Mucosa of rectum (tissue), 2 donors: Measurements from ENCODE around the gene TSC22D3.
A peak's percentile ranks its signal among the peaks of the same experiment; 100 is the strongest.

Source experiments
- H3K27ac ChIP-seq, 2 donors: one replicate each; pipeline ENCODE4 v1.7.0; 2013; ENCODE audit warnings: inconsistent platforms in 2 of 2, low read depth in 2 of 2, low read length in 2 of 2
- H3K27me3 ChIP-seq, 2 donors: one replicate each; pipeline ENCODE4 v1.7.0; 2013; ENCODE audit warnings: low read length in 2 of 2; ENCODE audit not compliant: control insufficient read depth in 2 of 2, insufficient read depth in 2 of 2
- H3K36me3 ChIP-seq, 2 donors: one replicate each; pipeline ENCODE4 v1.7.0; 2013; ENCODE audit warnings: low read length in 2 of 2; ENCODE audit not compliant: control insufficient read depth in 2 of 2, insufficient read depth in 2 of 2
- H3K4me1 ChIP-seq, 2 donors: one replicate each; pipeline ENCODE4 v1.7.0; 2013; ENCODE audit warnings: low read length in 2 of 2, mild to moderate bottlenecking in 1 of 2; ENCODE audit not compliant: control insufficient read depth in 2 of 2, insufficient read depth in 2 of 2
- H3K4me3 ChIP-seq, 2 donors: one replicate each; pipeline ENCODE4 v1.7.0; 2013; ENCODE audit warnings: low read length in 2 of 2
- H3K9ac ChIP-seq, 2 donors: one replicate each; pipeline ENCODE4 v1.7.0; 2013; ENCODE audit warnings: low read length in 2 of 2, low read depth in 1 of 2, mild to moderate bottlenecking in 1 of 2
- H3K9me3 ChIP-seq, 2 donors: one replicate each; pipeline ENCODE4 v1.7.0; 2013; ENCODE audit warnings: low read length in 2 of 2; ENCODE audit not compliant: control insufficient read depth in 2 of 2
- donor health status: healthy.
- donor health status: Normal muscosa, but diverticular disease.

TSC22D3 gene

GRCh38 chrX:107744868-107745267, 30.7 kb downstream of the TSC22D3 start:
- Histone ChIP-seq H3K4me3 (no peak overlapping the region), H3K9ac (no peak overlapping the region), H3K27me3 (no peaks in the 10 kb centered on the region), H3K4me1 (peaks cover 19 to 26% of the 10 kb centered on the region in 2 donors), H3K9me3 (no peaks in the 10 kb centered on the region), H3K27ac (no peak overlapping the region), H3K36me3 (no peaks in the 10 kb centered on the region)

GRCh38 chrX:107743995-107744394, 31.6 kb downstream of the TSC22D3 start:
- Histone ChIP-seq H3K9ac (no peak overlapping the region), H3K4me1 (peaks cover 19 to 26% of the 10 kb centered on the region in 2 donors), H3K4me3 (no peak overlapping the region), H3K9me3 (no peaks in the 10 kb centered on the region), H3K27ac (no peak overlapping the region), H3K27me3 (no peaks in the 10 kb centered on the region), H3K36me3 (no peaks in the 10 kb centered on the region)

- Histone ChIP-seq H3K27me3 (no peaks in the 10 kb centered on the region), H3K36me3 (no peaks in the 10 kb centered on the region), H3K9ac (peak overlapping the region; percentile 5 to 52), H3K4me3 (peak overlapping the region; percentile 61 to 63), H3K27ac (peak overlapping the region; percentile 86 to 92), H3K9me3 (no peaks in the 10 kb centered on the region), H3K4me1 (peaks cover 19 to 25% of the 10 kb centered on the region in 2 donors)
Measured at GRCh38 chrX:107742700-107743191, 32.8 kb downstream of the TSC22D3 start.

- H3K9ac ChIP-seq, result peak overlapping the region in 1 of 2 donors; percentile 55
- no peaks in the 10 kb centered on the region for H3K9me3 ChIP-seq
- peak overlapping the region; percentile 42 to 61 for H3K4me3 ChIP-seq
- peak overlapping the region; percentile 80 to 86 for H3K27ac ChIP-seq
- peaks cover 19 to 23% of the 10 kb centered on the region in 2 donors for H3K4me1 ChIP-seq
- no peaks in the 10 kb centered on the region for H3K27me3 ChIP-seq
- H3K36me3 ChIP-seq, result no peaks in the 10 kb centered on the region
Measured at GRCh38 chrX:107741404-107741790, 34.2 kb downstream of the TSC22D3 start.

- Histone ChIP-seq H3K27ac (no peak overlapping the region), H3K27me3 (peaks cover 0 to 2% of the 10 kb centered on the region in 2 donors), H3K9ac (no peak overlapping the region), H3K4me1 (peaks cover 19 to 23% of the 10 kb centered on the region in 2 donors), H3K9me3 (no peaks in the 10 kb centered on the region), H3K4me3 (no peak overlapping the region), H3K36me3 (no peaks in the 10 kb centered on the region)
Measured at GRCh38 chrX:107739541-107739940, 36.0 kb downstream of the TSC22D3 start.

- no peaks in the 10 kb centered on the region for H3K36me3 ChIP-seq
- no peak overlapping the region for H3K9ac ChIP-seq
- peaks cover 19 to 23% of the 10 kb centered on the region in 2 donors for H3K4me1 ChIP-seq
- peaks cover 0 to 2% of the 10 kb centered on the region in 2 donors for H3K27me3 ChIP-seq
- H3K27ac ChIP-seq, result no peak overlapping the region
- H3K4me3 ChIP-seq, result no peak overlapping the region
- H3K9me3 ChIP-seq, result no peaks in the 10 kb centered on the region
Measured at GRCh38 chrX:107738768-107739167, 36.8 kb downstream of the TSC22D3 start.

GRCh38 chrX:107738272-107738671, 37.3 kb downstream of the TSC22D3 start:
- Histone ChIP-seq H3K9me3 (no peaks in the 10 kb centered on the region), H3K27ac (no peak overlapping the region), H3K27me3 (peaks cover 0 to 2% of the 10 kb centered on the region in 2 donors), H3K4me3 (no peak overlapping the region), H3K4me1 (peaks cover 17 to 20% of the 10 kb centered on the region in 2 donors), H3K36me3 (no peaks in the 10 kb centered on the region), H3K9ac (no peak overlapping the region)

- Histone ChIP-seq H3K27me3 (peaks cover 0 to 2% of the 10 kb centered on the region in 2 donors), H3K27ac (no peak overlapping the region), H3K36me3 (no peaks in the 10 kb centered on the region), H3K4me3 (no peak overlapping the region), H3K9me3 (no peaks in the 10 kb centered on the region), H3K4me1 (peaks cover 9% of the 10 kb centered on the region in 2 donors), H3K9ac (no peak overlapping the region)
Measured at GRCh38 chrX:107736781-107737531, 38.6 kb downstream of the TSC22D3 start.

GRCh38 chrX:107734646-107735045, 40.9 kb downstream of the TSC22D3 start:
- Histone ChIP-seq H3K9ac (no peak overlapping the region), H3K36me3 (no peaks in the 10 kb centered on the region), H3K9me3 (no peaks in the 10 kb centered on the region), H3K4me1 (peaks cover 5% of the 10 kb centered on the region in 2 donors), H3K27ac (no peak overlapping the region), H3K4me3 (no peak overlapping the region), H3K27me3 (peaks cover 0 to 2% of the 10 kb centered on the region in 2 donors)

GRCh38 chrX:107733686-107734085, 41.9 kb downstream of the TSC22D3 start:
- H3K4me3 ChIP-seq, result no peak overlapping the region
- no peaks in the 10 kb centered on the region for H3K36me3 ChIP-seq
- peaks cover 5% of the 10 kb centered on the region in 2 donors for H3K4me1 ChIP-seq
- no peak overlapping the region for H3K9ac ChIP-seq
- H3K9me3 ChIP-seq, result no peaks in the 10 kb centered on the region
- H3K27me3 ChIP-seq, result peaks cover 0 to 2% of the 10 kb centered on the region in 2 donors
- no peak overlapping the region for H3K27ac ChIP-seq
